Femur (tissue), 1 donor: ENCODE results near the gene MGAT5B.

Experiments
- DNase-seq: peaks from one replicate; pipeline ENCODE4 v3.0.0-alpha.2; 2017

The MGAT5B gene

GRCh38 chr17:76929601-76930000 is 61.4 kb downstream of the MGAT5B start:
- DNase-seq = no peak

GRCh38 chr17:76930107-76930506 is 61.9 kb downstream of the MGAT5B start:
- no peak for DNase-seq

GRCh38 chr17:76932402-76933333 is 64.5 kb downstream of the MGAT5B start:
- DNase-seq = no peak

GRCh38 chr17:76934561-76935320 is 66.5 kb downstream of the MGAT5B start:
- DNase-seq = no peak

GRCh38 chr17:76935331-76935730 is 67.1 kb downstream of the MGAT5B start:
- DNase-seq = no peak

- no peak for DNase-seq
These were observed 69.0 kb downstream of the MGAT5B start for GRCh38 chr17:76937238-76937637.

GRCh38 chr17:76938009-76938408 is 69.8 kb downstream of the MGAT5B start:
- no peak for DNase-seq

- no peak for DNase-seq
These were observed 72.1 kb downstream of the MGAT5B start for GRCh38 chr17:76940295-76940694.

- DNase-seq = no peak
These were observed 72.6 kb downstream of the MGAT5B start for GRCh38 chr17:76940738-76941350.

- no peak for DNase-seq
These were observed 75.0 kb downstream of the MGAT5B start for GRCh38 chr17:76943202-76943601.

- no peak for DNase-seq
These were observed 75.6 kb downstream of the MGAT5B start for GRCh38 chr17:76943781-76944213.

- no peak for DNase-seq
These were observed 76.3 kb downstream of the MGAT5B start for GRCh38 chr17:76944477-76944876.

GRCh38 chr17:76946111-76946771 is 78.0 kb downstream of the MGAT5B start:
- no peak for DNase-seq

- DNase-seq = no peak
These were observed 78.5 kb downstream of the MGAT5B start for GRCh38 chr17:76946772-76947135.

- no peak for DNase-seq
These were observed 79.1 kb downstream of the MGAT5B start for GRCh38 chr17:76947309-76947708.

- no peak for DNase-seq
These were observed 79.6 kb downstream of the MGAT5B start for GRCh38 chr17:76947771-76948170.

GRCh38 chr17:76948301-76948700 is 80.1 kb downstream of the MGAT5B start:
- DNase-seq = no peak

- no peak for DNase-seq
These were observed 80.6 kb downstream of the MGAT5B start for GRCh38 chr17:76948726-76949342.

GRCh38 chr17:76949913-76950695 is 81.9 kb downstream of the MGAT5B start:
- DNase-seq = no peak

- DNase-seq = no peak
These were observed 83.2 kb downstream of the MGAT5B start for GRCh38 chr17:76951375-76951905.

- DNase-seq = no peak
These were observed 84.2 kb downstream of the MGAT5B start for GRCh38 chr17:76952402-76952801.
